ENCODE results near the gene TIGAR. TPM values are rescaled to one million over a fixed set of nuclear protein-coding genes. Genes with fewer than 3 reads are reported as not detected.

TIGAR gene
- total and polyA plus RNA-seq, 2 of the 8 experiments (the other 6 are each of a cell fraction or from before 2014, with no cell fraction given), result 3.8 to 26.4 TPM

DNA sequence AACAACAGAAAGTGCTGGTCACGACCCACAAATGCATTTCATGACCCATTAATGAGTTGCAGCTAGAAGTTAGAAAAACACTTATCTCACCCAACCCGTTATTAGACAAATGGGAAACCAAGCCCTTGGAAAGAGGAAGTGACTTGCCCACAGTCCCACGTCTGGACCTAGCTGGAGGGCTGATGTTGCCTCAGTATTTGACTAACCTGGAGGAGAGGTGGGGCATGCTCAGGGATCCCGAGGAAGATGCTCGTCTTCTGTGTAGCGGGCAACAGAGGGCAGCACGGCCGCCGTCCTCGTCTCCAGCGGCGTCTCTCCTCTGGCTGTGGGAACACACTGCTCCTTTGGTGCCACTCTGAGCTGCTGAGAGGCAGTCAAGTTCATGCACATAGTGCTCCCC lies 34.8 kb upstream of the TIGAR start:
- Histone ChIP-seq H2AFZ (ENCODE audit: low read length) (no peak overlapping the region), H3K4me3 (ENCODE audit: extremely low read depth in 1 of 4, insufficient read depth in 2 of 4, low read depth in 3 of 4, low read length in 4 of 4) (no peak overlapping the region), H4K8ac (ENCODE audit: extremely low read depth, insufficient read depth, low read length) (no peak overlapping the region), H3K4me2 (ENCODE audit: insufficient read depth in 1 of 2, low read depth in 2 of 2, low read length in 2 of 2) (no peak overlapping the region), H4K20me1 (replicated peaks in 1 of 2; ENCODE audit: control insufficient read depth in 1 of 2, insufficient read depth in 2 of 2, low read length in 2 of 2) (peaks cover 44 to 73% of the 10 kb centered on the region in 2 experiments), H4K5ac (ENCODE audit: insufficient read length, low read depth, low read length) (no peak overlapping the region), H3K27me3 (replicated peaks in 1 of 4; ENCODE audit: control insufficient read depth in 3 of 4, extremely low read depth in 1 of 4, insufficient read depth in 3 of 4, low read length in 3 of 4) (no peaks in the 10 kb centered on the region), H2AK5ac (ENCODE audit: low read depth, low read length) (no peak overlapping the region), H3K18ac (ENCODE audit: extremely low read depth, low read length) (no peak overlapping the region), H3K4me1 (replicated peaks in 1 of 4; ENCODE audit: control insufficient read depth in 3 of 4, insufficient read depth in 4 of 4, low read length in 3 of 4) (no peaks in the 10 kb centered on the region; a peak in 1 of 7 replicates), H3K79me1 (ENCODE audit: low read depth, low read length) (peaks cover 27% of the 10 kb centered on the region), H3K36me3 (ENCODE audit: control insufficient read depth in 2 of 4, insufficient read depth in 4 of 4, low read length in 3 of 4) (peaks cover 45 to 100% (median 86%) of the 10 kb centered on the region in 4 experiments), H3K9me3 (ENCODE audit: insufficient read depth in 2 of 2, low read depth in 1 of 2, low read length in 1 of 2) (no peaks in the 10 kb centered on the region), H3K9ac (replicated peaks in 1 of 4; ENCODE audit: extremely low read depth in 1 of 4, low read depth in 3 of 4, low read length in 3 of 4) (no peak overlapping the region), H2BK20ac (ENCODE audit: low read length) (no peak overlapping the region), H2BK12ac (ENCODE audit: low read depth, low read length) (no peak overlapping the region), H2BK120ac (replicated peaks; ENCODE audit: low read depth, low read length) (no peak overlapping the region), H3K23me2 (ENCODE audit: low read depth, low read length) (no peaks in the 10 kb centered on the region), H3K79me2 (ENCODE audit: control insufficient read depth in 1 of 2, insufficient read depth in 2 of 2, low read length in 2 of 2) (peaks cover 0 to 96% of the 10 kb centered on the region in 2 experiments; a peak in 3 of 4 replicates), H3K56ac (replicated peaks; ENCODE audit: insufficient read length, low read depth, low read length) (no peak overlapping the region), H3K23ac (ENCODE audit: insufficient read length) (no peak overlapping the region), H2BK15ac (ENCODE audit: low read length) (no peak overlapping the region), H3K14ac (ENCODE audit: insufficient read length) (no peak overlapping the region), H3K4ac (replicated peaks; ENCODE audit: insufficient read length, low read depth, low read length) (no peak overlapping the region), H3K27ac (ENCODE audit: low read depth, low read length) (no peak overlapping the region), H4K91ac (replicated peaks; ENCODE audit: insufficient read length, low read length) (no peak overlapping the region), H2BK5ac (ENCODE audit: low read depth, low read length) (no peak overlapping the region)
- ChIA-PET POLR2A (ENCODE audit: partially characterized antibody) (interaction anchor here (1.4 to 29.3 kb wide), 3 partner anchors 4 to 124 kb away, joined by 3 to 531 read pairs (median 531); partner anchors contain the start of gene CCND2), CTCF (ENCODE audit: partially characterized antibody) (interaction anchor here (0.7 to 1.5 kb wide), 4 partner anchors 9 to 179 kb away, joined by 3 to 8 read pairs (median 4); no protein-coding TSS in a partner anchor)
- 92% methylated on average over 12 of the region's 12 CpGs; no CpG with 5 or more reads in 1 of the 2 experiments for WGBS, 2 experiments (ENCODE audit: extremely low coverage in 1 of 2, insufficient coverage in 1 of 2, insufficient read length in 1 of 2, insufficient replicate concordance in 2 of 2, low coverage in 1 of 2, low lambda C conversion rate in 2 of 2, missing lambda C conversion rate in 1 of 2)
- FAIRE-seq, result no peak
- DNase-seq (ENCODE audit: low read depth in 1 of 2, low spot score in 2 of 2), result no peak
- TF ChIP-seq, protein P1, sequence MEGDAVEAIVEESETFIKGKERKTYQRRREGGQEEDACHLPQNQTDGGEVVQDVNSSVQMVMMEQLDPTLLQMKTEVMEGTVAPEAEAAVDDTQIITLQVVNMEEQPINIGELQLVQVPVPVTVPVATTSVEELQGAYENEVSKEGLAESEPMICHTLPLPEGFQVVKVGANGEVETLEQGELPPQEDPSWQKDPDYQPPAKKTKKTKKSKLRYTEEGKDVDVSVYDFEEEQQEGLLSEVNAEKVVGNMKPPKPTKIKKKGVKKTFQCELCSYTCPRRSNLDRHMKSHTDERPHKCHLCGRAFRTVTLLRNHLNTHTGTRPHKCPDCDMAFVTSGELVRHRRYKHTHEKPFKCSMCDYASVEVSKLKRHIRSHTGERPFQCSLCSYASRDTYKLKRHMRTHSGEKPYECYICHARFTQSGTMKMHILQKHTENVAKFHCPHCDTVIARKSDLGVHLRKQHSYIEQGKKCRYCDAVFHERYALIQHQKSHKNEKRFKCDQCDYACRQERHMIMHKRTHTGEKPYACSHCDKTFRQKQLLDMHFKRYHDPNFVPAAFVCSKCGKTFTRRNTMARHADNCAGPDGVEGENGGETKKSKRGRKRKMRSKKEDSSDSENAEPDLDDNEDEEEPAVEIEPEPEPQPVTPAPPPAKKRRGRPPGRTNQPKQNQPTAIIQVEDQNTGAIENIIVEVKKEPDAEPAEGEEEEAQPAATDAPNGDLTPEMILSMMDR (IDR thresholded peaks at IDR 0.05; ENCODE audit: control extremely low read depth in 1 of 3, insufficient read depth in 1 of 3, low read depth in 1 of 3, low read length in 3 of 3), result peak in 2 of 3 experiments; percentile 19 to 38; a peak in 2 of 4 replicates
- TF ChIP-seq SUZ12 (IDR thresholded peaks at IDR 0.05; ENCODE audit: low read length), result no peak
